Activated T-helper 1 cell treated with Interleukin-2 at 50 U/mL for 16 hours (primary cell): Measurements from ENCODE around the gene MYL5.

ENCODE experiments used
- DNase-seq: peaks from one replicate; pipeline ENCODE4 v3.0.0-alpha.2; 2020; ENCODE audit warnings: low read depth

MYL5 gene

GRCh38 chr4:675036-675882 is 917 bp downstream of the MYL5 start:
- no peak for DNase-seq

GRCh38 chr4:675980-676870 is 1.9 kb downstream of the MYL5 start:
- DNase-seq = no peak

GRCh38 chr4:676871-677235 is 2.5 kb downstream of the MYL5 start:
- DNase-seq = no peak

- no peak for DNase-seq
These were observed 3.3 kb downstream of the MYL5 start for GRCh38 chr4:677431-678293.

- no peak for DNase-seq
These were observed 4.2 kb downstream of the MYL5 start for GRCh38 chr4:678331-679103.

GRCh38 chr4:679104-679481 is 4.8 kb downstream of the MYL5 start:
- no peak for DNase-seq

GRCh38 chr4:679629-680028 is 5.3 kb downstream of the MYL5 start:
- no peak for DNase-seq

- no peak for DNase-seq
These were observed 5.7 kb downstream of the MYL5 start for GRCh38 chr4:680091-680490.

- no peak for DNase-seq
These were observed 6.2 kb downstream of the MYL5 start for GRCh38 chr4:680551-680927.

GRCh38 chr4:680928-681645 is 6.7 kb downstream of the MYL5 start:
- peak; percentile 38 for DNase-seq

GRCh38 chr4:681736-682451 is 7.6 kb downstream of the MYL5 start:
- DNase-seq = no peak

- DNase-seq = no peak
These were observed 8.3 kb downstream of the MYL5 start for GRCh38 chr4:682490-683172.

GRCh38 chr4:683247-683897 is 9.0 kb downstream of the MYL5 start:
- no peak for DNase-seq

GRCh38 chr4:683982-684622 is 9.8 kb downstream of the MYL5 start:
- DNase-seq = no peak

- DNase-seq = no peak
These were observed 10.4 kb downstream of the MYL5 start for GRCh38 chr4:684623-685327.

GRCh38 chr4:685679-686412 is 11.5 kb downstream of the MYL5 start:
- DNase-seq = no peak

GRCh38 chr4:686413-687040 is 12.2 kb downstream of the MYL5 start:
- DNase-seq = no peak
